ENCODE data around the gene ZNF784. TPM values are rescaled to one million over a fixed set of nuclear protein-coding genes. Genes with fewer than 3 reads are reported as not detected.

Gene ZNF784
- total and polyA plus RNA-seq, 2 of the 4 experiments (the other 2 are of a cell fraction), result 2.5 to 3.7 TPM

- H2BK15ac ChIP-seq (ENCODE audit: low read depth, low read length), result no peak overlapping the region
- H3K14ac ChIP-seq (replicated peaks; ENCODE audit: low read depth, low read length), result no peak overlapping the region
- peaks cover 15% of the 10 kb centered on the region; the same call in 1 of the 2 replicates for H3K9me1 ChIP-seq (ENCODE audit: insufficient read depth, low read length)
- no peak overlapping the region for H2AK9ac ChIP-seq (replicated peaks; ENCODE audit: low read depth, low read length, poor library complexity)
- H3K36me3 ChIP-seq (ENCODE audit: control insufficient read depth, insufficient read depth, low read length), result peaks cover 21% of the 10 kb centered on the region
- ChIA-PET CTCF (no interaction called here), POLR2A (ENCODE audit: unreplicated experiment) (no interaction called here)
- in situ Hi-C loops (cut with MboI; ENCODE audit: low sequenced_read_pairs), result no loop called here
- intact Hi-C loops (cut with micrococcal nuclease), result no loop called here
- BruUV-seq (replicated peaks), result no TSS peak
- no peak overlapping the region for H3K4me3 ChIP-seq (ENCODE audit: insufficient read depth, low read depth, low read length)
- peaks cover 13% of the 10 kb centered on the region for H3K4me1 ChIP-seq (ENCODE audit: control insufficient read depth, insufficient read depth, low read length)
- H3K18ac ChIP-seq (ENCODE audit: low read depth, low read length), result no peak overlapping the region
- no peaks in the 10 kb centered on the region for H3K27me3 ChIP-seq (ENCODE audit: control insufficient read depth, insufficient read depth, low read length)
- H3K4me2 ChIP-seq (ENCODE audit: low read depth, low read length), result no peak overlapping the region
- H4K8ac ChIP-seq (ENCODE audit: low read depth in 2 of 2, low read length in 2 of 2), result no peak overlapping the region
- 96% methylated on average over 36 of the region's 55 CpGs; no CpG with 5 or more reads in 1 of the 2 experiments for WGBS, 2 experiments (ENCODE audit: extremely low coverage in 2 of 2, insufficient read length in 1 of 2)
- DNase-seq, result no peak
- H3K4ac ChIP-seq (ENCODE audit: low read depth, low read length), result no peak overlapping the region
- ATAC-seq (ENCODE audit: low read depth), result no peak
- H3K27ac ChIP-seq (ENCODE audit: insufficient read depth, low read length), result no peak overlapping the region
- no peak overlapping the region for H4K5ac ChIP-seq (ENCODE audit: low read depth, low read length)
- H2AK5ac ChIP-seq (ENCODE audit: low read depth, low read length), result no peak overlapping the region
- H3K79me1 ChIP-seq (ENCODE audit: low read depth in 1 of 2, low read length in 2 of 2), result peaks cover 15 to 48% of the 10 kb centered on the region in 2 experiments
- H2AFZ ChIP-seq (replicated peaks; ENCODE audit: low read length, poor library complexity), result no peak overlapping the region
- H4K91ac ChIP-seq (ENCODE audit: insufficient read depth, low read depth, low read length), result no peak overlapping the region
- H3K9me3 ChIP-seq (ENCODE audit: control insufficient read depth, insufficient read depth, low read length), result no peaks in the 10 kb centered on the region
- H2BK5ac ChIP-seq (ENCODE audit: low read depth, low read length, poor library complexity, severe bottlenecking), result no peak overlapping the region
- dilution Hi-C loops (cut with HindIII; ENCODE audit: low sequenced_read_pairs, unreplicated experiment), result no loop called here
- no peak overlapping the region for H3K56ac ChIP-seq (ENCODE audit: extremely low read depth, insufficient read depth, low read length)
- H3K23ac ChIP-seq (ENCODE audit: low read depth, low read length), result no peak overlapping the region
- H2BK20ac ChIP-seq (ENCODE audit: low read depth, low read length), result no peak overlapping the region
- H4K20me1 ChIP-seq (ENCODE audit: insufficient read depth, low read length), result peaks cover 11% of the 10 kb centered on the region; the same call in 1 of the 2 replicates
- no peak overlapping the region for H2BK120ac ChIP-seq (ENCODE audit: low read depth, low read length)
- no peak overlapping the region for H3K9ac ChIP-seq (ENCODE audit: low read depth, low read length)
- TF ChIP-seq RCOR1 (IDR thresholded peaks at IDR 0.05; ENCODE audit: insufficient replicate concordance, low read length), result no peak
- TF ChIP-seq CHD1 (IDR thresholded peaks at IDR 0.05; ENCODE audit: low read depth, low read length), result no peak
- TF ChIP-seq ELK1 (IDR thresholded peaks at IDR 0.05; ENCODE audit: borderline replicate concordance, low read depth, low read length), result no peak
- TF ChIP-seq SMC3 (IDR thresholded peaks at IDR 0.05; ENCODE audit: low read depth, low read length), result no peak
- TF ChIP-seq FOS (IDR thresholded peaks at IDR 0.05; ENCODE audit: low read depth, low read length), result no peak
- TF ChIP-seq RFX5 (IDR thresholded peaks at IDR 0.05; ENCODE audit: low read depth, low read length), result no peak
- no peak for TF ChIP-seq MAFK (IDR thresholded peaks at IDR 0.05; ENCODE audit: low read depth, low read length)
- no peak for TF ChIP-seq BHLHE40 (IDR thresholded peaks at IDR 0.05; ENCODE audit: low read depth, low read length)
- no peak for TF ChIP-seq MAZ (IDR thresholded peaks at IDR 0.05; ENCODE audit: borderline replicate concordance, low read depth, low read length)
- no peak for TF ChIP-seq MXI1 (IDR thresholded peaks at IDR 0.05; ENCODE audit: borderline replicate concordance, low read depth, low read length)
- TF ChIP-seq, protein P1, sequence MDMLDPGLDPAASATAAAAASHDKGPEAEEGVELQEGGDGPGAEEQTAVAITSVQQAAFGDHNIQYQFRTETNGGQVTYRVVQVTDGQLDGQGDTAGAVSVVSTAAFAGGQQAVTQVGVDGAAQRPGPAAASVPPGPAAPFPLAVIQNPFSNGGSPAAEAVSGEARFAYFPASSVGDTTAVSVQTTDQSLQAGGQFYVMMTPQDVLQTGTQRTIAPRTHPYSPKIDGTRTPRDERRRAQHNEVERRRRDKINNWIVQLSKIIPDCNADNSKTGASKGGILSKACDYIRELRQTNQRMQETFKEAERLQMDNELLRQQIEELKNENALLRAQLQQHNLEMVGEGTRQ (IDR thresholded peaks at IDR 0.05; ENCODE audit: low read depth, low read length), result no peak
Observed at GRCh38 chr19:55621673-55622231, 2.6 kb downstream of the ZNF784 start.

All from IMR-90 (cell line).